IPS-20b (cell line): ENCODE data around the gene PTPRD.

Experiments
- H3K27ac ChIP-seq: one replicate; pipeline ENCODE4 v1.5.1; 2013; ENCODE audit warnings: low read length
- H3K27me3 ChIP-seq: 2 replicates; pipeline ENCODE4 v1.6.1; 2013; ENCODE audit warnings: mild to moderate bottlenecking, low read length, inconsistent platforms; ENCODE audit not compliant: insufficient read depth
- H3K36me3 ChIP-seq: 2 replicates; pipeline ENCODE4 v1.6.1; 2013; ENCODE audit warnings: low read depth, mild to moderate bottlenecking, inconsistent platforms, low read length, moderate library complexity; ENCODE audit not compliant: insufficient read depth
- H3K4me1 ChIP-seq: 2 replicates; pipeline ENCODE4 v1.6.1; 2013; ENCODE audit warnings: mild to moderate bottlenecking, control low read depth, inconsistent platforms, low read length, moderate library complexity; ENCODE audit not compliant: insufficient read depth
- H3K4me3 ChIP-seq: 2 replicates; pipeline ENCODE4 v1.5.1; 2013; ENCODE audit warnings: mild to moderate bottlenecking, low read length, inconsistent platforms
- H3K9ac ChIP-seq: 2 replicates; pipeline ENCODE4 v1.6.1; 2013; ENCODE audit warnings: low read depth, mild to moderate bottlenecking, inconsistent platforms, low read length, moderate library complexity
- H3K9me3 ChIP-seq: 2 replicates; pipeline ENCODE4 v1.6.1; 2013; ENCODE audit warnings: mild to moderate bottlenecking, low read depth, low read length, inconsistent platforms; ENCODE audit not compliant: insufficient read depth

Gene PTPRD

DNA sequence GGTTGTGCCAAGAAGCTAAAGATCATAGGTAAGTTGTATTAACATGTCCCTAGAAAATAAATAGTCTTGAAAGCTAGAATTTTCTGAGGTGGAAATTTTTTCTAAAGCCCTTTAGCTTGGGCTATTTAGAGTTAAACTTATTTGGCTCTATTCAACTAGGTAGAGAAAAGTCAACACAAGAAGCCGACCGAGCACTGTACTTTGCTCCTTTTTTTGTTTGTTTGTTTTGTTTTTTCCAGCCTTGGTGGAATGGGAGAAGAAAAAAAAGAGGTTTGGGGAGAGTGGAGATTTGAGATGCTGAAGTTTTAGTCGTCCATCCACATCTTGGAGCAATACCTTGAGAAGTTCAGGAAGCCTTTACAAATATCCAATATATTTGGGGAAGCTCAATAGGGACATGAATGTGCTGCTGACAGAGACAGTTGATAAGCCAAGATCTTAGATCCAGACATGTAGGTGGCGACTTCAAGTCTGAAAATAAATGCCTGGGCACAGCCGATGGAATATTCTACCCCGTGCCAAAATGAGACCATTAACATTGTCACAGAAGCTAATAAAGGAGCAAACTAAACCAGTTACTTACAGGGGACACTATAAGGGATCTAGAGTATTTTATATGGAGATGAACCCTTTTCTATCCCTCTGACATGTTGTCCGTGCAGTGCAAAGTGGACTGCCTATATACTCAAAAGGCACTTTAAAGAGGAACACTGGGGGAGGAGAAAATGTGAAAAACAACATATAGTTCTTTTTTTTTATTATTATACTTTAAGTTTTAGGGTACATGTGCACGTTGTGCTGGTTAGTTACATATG, 466.1 kb downstream of the PTPRD start:
- Histone ChIP-seq H3K4me3 (no peak overlapping the region), H3K9ac (no peak overlapping the region), H3K9me3 (no peaks in the 10 kb centered on the region), H3K27me3 (no peaks in the 10 kb centered on the region), H3K36me3 (no peaks in the 10 kb centered on the region), H3K4me1 (no peaks in the 10 kb centered on the region), H3K27ac (no peak overlapping the region)

DNA sequence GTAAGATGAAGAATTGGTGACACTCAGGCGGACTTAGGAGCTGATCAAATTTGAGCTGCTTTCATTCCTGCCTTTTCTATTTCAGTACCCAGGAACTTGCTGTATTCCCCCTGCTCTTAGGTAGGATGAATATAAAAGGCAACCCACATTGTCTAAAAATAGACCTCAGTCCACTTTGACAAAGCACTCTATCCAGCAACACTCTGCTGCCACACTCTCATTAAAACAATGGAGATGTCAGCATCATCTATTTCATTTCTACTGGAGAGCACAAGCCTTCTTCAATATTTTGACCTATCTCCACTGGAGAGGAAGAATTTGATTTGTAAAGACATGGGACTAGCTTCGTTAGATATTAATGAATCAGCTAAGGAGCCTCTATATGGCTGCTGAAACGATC, 468.4 kb downstream of the PTPRD start:
- H3K9ac ChIP-seq = no peak overlapping the region
- no peaks in the 10 kb centered on the region for H3K27me3 ChIP-seq
- H3K9me3 ChIP-seq = no peaks in the 10 kb centered on the region
- no peaks in the 10 kb centered on the region for H3K4me1 ChIP-seq
- H3K4me3 ChIP-seq = no peak overlapping the region
- no peaks in the 10 kb centered on the region for H3K36me3 ChIP-seq
- no peak overlapping the region for H3K27ac ChIP-seq

- Histone ChIP-seq H3K4me3 (no peak overlapping the region), H3K27ac (no peak overlapping the region), H3K36me3 (no peaks in the 10 kb centered on the region), H3K9me3 (no peaks in the 10 kb centered on the region), H3K27me3 (no peaks in the 10 kb centered on the region), H3K4me1 (peaks cover 5% of the 10 kb centered on the region; the same call in 1 of the 2 replicates), H3K9ac (no peak overlapping the region)
Measured at GRCh38 chr9:10135553-10135952, 477.2 kb downstream of the PTPRD start.

DNA sequence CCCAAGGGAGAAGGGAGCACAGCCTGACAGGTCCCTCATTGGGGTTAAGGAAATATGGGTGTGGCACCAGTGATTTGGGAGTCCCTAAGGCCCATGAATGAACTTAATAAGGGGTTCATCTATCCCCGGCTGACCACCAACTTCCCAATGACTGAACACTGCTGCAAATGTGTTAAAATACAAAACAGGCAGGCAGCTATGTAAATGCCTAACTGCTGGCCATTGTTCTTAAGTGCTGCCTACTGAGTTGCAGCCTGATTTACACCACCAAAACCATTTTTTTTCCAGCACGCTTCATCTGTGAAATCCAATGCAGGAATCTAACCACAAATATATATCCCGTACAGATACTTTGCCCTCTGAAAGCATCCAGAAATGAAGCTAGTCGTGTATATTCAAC, 478.5 kb downstream of the PTPRD start:
- H3K36me3 ChIP-seq = no peaks in the 10 kb centered on the region
- no peak overlapping the region for H3K27ac ChIP-seq
- no peak overlapping the region for H3K9ac ChIP-seq
- no peak overlapping the region for H3K4me3 ChIP-seq
- no peaks in the 10 kb centered on the region for H3K27me3 ChIP-seq
- H3K4me1 ChIP-seq = peaks cover 5% of the 10 kb centered on the region; the same call in 1 of the 2 replicates
- H3K9me3 ChIP-seq = no peaks in the 10 kb centered on the region

- H3K9ac ChIP-seq = no peak overlapping the region
- peaks cover 5% of the 10 kb centered on the region; the same call in 1 of the 2 replicates for H3K4me1 ChIP-seq
Measured at GRCh38 chr9:10130061-10130675, 482.6 kb downstream of the PTPRD start.

GRCh38 chr9:10127867-10128266, 484.9 kb downstream of the PTPRD start:
- H3K27me3 ChIP-seq = no peaks in the 10 kb centered on the region
- H3K9me3 ChIP-seq = no peaks in the 10 kb centered on the region
- no peak overlapping the region for H3K9ac ChIP-seq
- no peaks in the 10 kb centered on the region for H3K4me1 ChIP-seq
- no peak overlapping the region for H3K4me3 ChIP-seq
- H3K36me3 ChIP-seq = no peaks in the 10 kb centered on the region
- no peak overlapping the region for H3K27ac ChIP-seq

More at GRCh38 chr9:10130061-10130675, 482.6 kb downstream of the PTPRD start:
- Histone ChIP-seq H3K9me3 (no peaks in the 10 kb centered on the region), H3K4me3 (no peak overlapping the region), H3K27me3 (no peaks in the 10 kb centered on the region), H3K36me3 (no peaks in the 10 kb centered on the region), H3K27ac (no peak overlapping the region)

DNA sequence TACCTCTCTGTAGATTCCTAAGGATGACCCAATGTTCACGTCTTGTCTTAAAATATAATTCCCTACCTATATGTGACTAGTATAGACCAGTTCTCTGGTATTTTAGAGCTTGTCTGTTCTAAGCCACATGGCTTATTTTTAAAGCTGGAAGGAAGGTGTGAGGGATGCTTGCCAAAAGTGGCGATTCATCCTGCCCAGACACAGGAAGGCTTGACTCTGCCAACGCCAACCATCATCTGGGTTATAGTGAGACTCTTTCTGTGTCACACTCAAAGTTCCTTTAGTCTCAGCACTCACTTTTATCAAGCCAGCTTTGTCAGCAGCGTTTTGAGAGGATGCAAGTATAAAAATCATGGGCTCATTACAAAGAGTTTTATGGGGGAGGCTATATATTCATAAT, 500.0 kb downstream of the PTPRD start:
- no peaks in the 10 kb centered on the region for H3K36me3 ChIP-seq
- no peaks in the 10 kb centered on the region for H3K27me3 ChIP-seq
- no peak overlapping the region for H3K9ac ChIP-seq
- no peaks in the 10 kb centered on the region for H3K9me3 ChIP-seq
- H3K4me3 ChIP-seq = no peak overlapping the region
- no peaks in the 10 kb centered on the region for H3K4me1 ChIP-seq
- H3K27ac ChIP-seq = no peak overlapping the region

- Histone ChIP-seq H3K27me3 (no peaks in the 10 kb centered on the region), H3K4me1 (no peaks in the 10 kb centered on the region), H3K9me3 (no peaks in the 10 kb centered on the region), H3K36me3 (no peaks in the 10 kb centered on the region), H3K9ac (no peak overlapping the region), H3K4me3 (no peak overlapping the region), H3K27ac (no peak overlapping the region)
Measured at GRCh38 chr9:10112070-10112469, 500.7 kb downstream of the PTPRD start.

- H3K36me3 ChIP-seq = no peaks in the 10 kb centered on the region
- H3K9ac ChIP-seq = no peak overlapping the region
- no peaks in the 10 kb centered on the region for H3K4me1 ChIP-seq
- H3K9me3 ChIP-seq = no peaks in the 10 kb centered on the region
- H3K27me3 ChIP-seq = no peaks in the 10 kb centered on the region
- H3K27ac ChIP-seq = no peak overlapping the region
- no peak overlapping the region for H3K4me3 ChIP-seq
Measured at GRCh38 chr9:10108815-10109214, 504.0 kb downstream of the PTPRD start.

DNA sequence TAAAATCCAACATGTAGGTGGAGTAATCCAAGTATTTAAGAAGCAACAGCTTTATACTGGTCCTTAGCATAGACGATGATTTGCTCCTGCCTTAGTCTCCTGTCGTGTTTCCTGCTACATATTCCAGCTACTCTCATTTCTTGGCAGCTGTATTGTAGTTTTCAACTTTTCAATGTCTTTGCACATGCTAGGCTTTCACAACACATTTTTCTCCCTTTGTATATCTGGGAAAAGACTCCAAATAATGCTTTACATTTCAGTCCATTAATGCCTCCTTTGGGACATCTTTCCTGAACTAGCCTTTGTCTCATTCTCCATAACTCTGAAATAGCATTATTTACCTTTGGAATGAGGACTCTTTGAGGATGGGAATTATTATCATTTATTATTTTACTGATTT, 508.0 kb downstream of the PTPRD start:
- Histone ChIP-seq H3K9ac (no peak overlapping the region), H3K9me3 (no peaks in the 10 kb centered on the region), H3K4me3 (no peak overlapping the region), H3K36me3 (no peaks in the 10 kb centered on the region), H3K27me3 (no peaks in the 10 kb centered on the region), H3K4me1 (no peaks in the 10 kb centered on the region), H3K27ac (no peak overlapping the region)

- Histone ChIP-seq H3K27me3 (no peaks in the 10 kb centered on the region), H3K9me3 (no peaks in the 10 kb centered on the region), H3K9ac (no peak overlapping the region), H3K36me3 (no peaks in the 10 kb centered on the region), H3K4me3 (no peak overlapping the region), H3K4me1 (no peaks in the 10 kb centered on the region), H3K27ac (no peak overlapping the region)
Measured at GRCh38 chr9:10095208-10095607, 517.6 kb downstream of the PTPRD start.

DNA sequence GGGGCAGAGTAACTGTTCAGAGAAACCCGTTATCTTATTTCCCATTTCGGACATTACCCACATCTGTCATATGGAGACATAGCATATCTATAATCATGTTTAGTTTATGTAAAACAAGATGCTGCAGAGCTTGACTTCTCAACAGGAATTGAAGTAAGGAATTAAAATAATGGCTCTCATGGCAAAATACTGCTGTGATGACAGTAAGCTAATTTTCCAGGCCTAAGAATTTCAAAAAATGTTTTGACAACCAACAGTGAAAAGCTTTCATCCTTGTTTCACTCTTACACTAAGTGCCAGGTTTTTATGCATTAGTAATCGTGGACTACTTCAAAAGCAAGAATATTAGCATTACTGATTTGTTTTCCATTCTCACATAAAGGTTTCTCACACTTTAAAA, 518.2 kb downstream of the PTPRD start:
- H3K36me3 ChIP-seq = no peaks in the 10 kb centered on the region
- no peak overlapping the region for H3K27ac ChIP-seq
- no peaks in the 10 kb centered on the region for H3K4me1 ChIP-seq
- no peak overlapping the region for H3K4me3 ChIP-seq
- H3K27me3 ChIP-seq = no peaks in the 10 kb centered on the region
- no peak overlapping the region for H3K9ac ChIP-seq
- no peaks in the 10 kb centered on the region for H3K9me3 ChIP-seq
